HG03064 (cell line): Measurements from ENCODE around the gene ZBTB5.
"Not testable (repeated sequence)": the region's sequence is repeated elsewhere in the genome, so short reads cannot be mapped to it uniquely, and the experiment has no call there.

Experiments
- ATAC-seq: cut with Tn5 transposase; IDR thresholded peaks from one replicate; pipeline ENCODE4 v1.9.1; 2021; ENCODE audit warnings: low read depth; ENCODE audit not compliant: unreplicated experiment

Gene ZBTB5

GRCh38 chr9:37410354-37410861 lies 54.8 kb downstream of the ZBTB5 start:
- ATAC-seq = no peak

- ATAC-seq = peak; percentile 81
These were observed 56.1 kb downstream of the ZBTB5 start for GRCh38 chr9:37408933-37409710.

GRCh38 chr9:37407468-37407867 lies 57.8 kb downstream of the ZBTB5 start:
- no peak for ATAC-seq

- no peak for ATAC-seq
These were observed 58.4 kb downstream of the ZBTB5 start for GRCh38 chr9:37406603-37407401.

GRCh38 chr9:37405764-37406380 lies 59.4 kb downstream of the ZBTB5 start:
- ATAC-seq = no peak

- ATAC-seq = no peak
These were observed 59.9 kb downstream of the ZBTB5 start for GRCh38 chr9:37405350-37405749.

- no peak for ATAC-seq
These were observed 60.7 kb downstream of the ZBTB5 start for GRCh38 chr9:37404590-37404989.

GRCh38 chr9:37399336-37399735 lies 65.9 kb downstream of the ZBTB5 start:
- ATAC-seq = no peak

- ATAC-seq = no peak
These were observed 66.7 kb downstream of the ZBTB5 start for GRCh38 chr9:37398464-37399025.

GRCh38 chr9:37397948-37398347 lies 67.3 kb downstream of the ZBTB5 start:
- not testable (repeated sequence) for ATAC-seq

- ATAC-seq = no peak
These were observed 69.6 kb downstream of the ZBTB5 start for GRCh38 chr9:37395663-37396062.

- ATAC-seq = no peak
These were observed 70.0 kb downstream of the ZBTB5 start for GRCh38 chr9:37395229-37395628.

GRCh38 chr9:37392272-37392671 lies 73.0 kb downstream of the ZBTB5 start:
- no peak for ATAC-seq

- ATAC-seq = peak; percentile 74
These were observed 74.5 kb downstream of the ZBTB5 start for GRCh38 chr9:37390759-37391158.
